ENCODE data around the gene KCNMA1. TPM values are rescaled to one million over a fixed set of nuclear protein-coding genes. Genes with fewer than 3 reads are reported as not detected.

KCNMA1 gene
- total and polyA plus RNA-seq, 9 of the 15 experiments (the other 6 are each of a cell fraction or from before 2014, with no cell fraction given), result 0.01 to 0.95 (median 0.15) TPM; not detected in 4

DNA sequence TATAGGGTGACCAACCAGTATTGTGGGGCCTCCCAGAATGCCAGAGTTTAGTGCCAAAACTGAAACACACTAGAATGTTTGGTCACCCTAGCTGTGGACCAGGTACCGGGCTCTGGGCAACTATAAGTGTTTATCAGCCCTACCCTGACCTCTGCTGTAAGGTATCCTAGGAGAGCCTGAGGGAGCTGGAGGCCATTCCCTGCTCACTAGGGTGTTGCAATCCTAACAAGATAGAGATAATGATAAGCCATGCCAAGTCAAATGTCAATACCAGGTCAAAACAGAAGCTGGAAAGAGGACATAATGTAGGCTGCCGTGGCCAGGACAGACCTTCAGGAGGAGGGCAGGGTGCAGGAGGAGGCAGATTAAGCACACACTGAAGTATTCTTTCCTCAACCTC lies 151.8 kb downstream of the KCNMA1 start:
- no TSS peak for BruUV-seq (replicated peaks)
- TF ChIP-seq CBX2 (IDR thresholded peaks at IDR 0.05; ENCODE audit: insufficient read depth, low read length, poor library complexity, severe bottlenecking), result no peak
- TF ChIP-seq FOXP4 (CRISPR knock-in tag; IDR thresholded peaks at IDR 0.05; ENCODE audit: borderline replicate concordance), result no peak
- no peak for TF ChIP-seq DIDO1 (tag; IDR thresholded peaks at IDR 0.05; ENCODE audit: low read depth)
- TF ChIP-seq PPARD (CRISPR knock-in tag; IDR thresholded peaks at IDR 0.05), result no peak
- CTCF ChIA-PET (ENCODE audit: low intra/inter-chr PET ratio), result no interaction called here

More for the DNA sequence above, 151.8 kb downstream of the KCNMA1 start:
- in situ Hi-C loops (cut with MboI), result no loop called here
- Histone ChIP-seq H4K20me1 (replicated peaks; ENCODE audit: control insufficient read depth, insufficient read depth, low read length) (peaks cover 5% of the 10 kb centered on the region; the same call in 1 of the 2 replicates), H3K27me3 (ENCODE audit: control insufficient read depth in 2 of 2, insufficient read depth in 2 of 2, low read length in 2 of 2) (peaks cover 2 to 13% of the 10 kb centered on the region in 2 experiments; a peak in 1 of 5 replicates), H3K36me3 (ENCODE audit: control insufficient read depth, insufficient read depth, low read length) (no peaks in the 10 kb centered on the region), H3K79me2 (ENCODE audit: control insufficient read depth, insufficient read depth, low read length) (no peaks in the 10 kb centered on the region), H3K4me2 (ENCODE audit: insufficient read depth, low read length) (no peak overlapping the region), H2AFZ (ENCODE audit: low read depth, low read length) (no peak overlapping the region), H3K9me1 (ENCODE audit: control insufficient read depth, insufficient read depth, low read length) (no peaks in the 10 kb centered on the region), H3K4me1 (replicated peaks in 1 of 2; ENCODE audit: control insufficient read depth in 2 of 2, insufficient read depth in 2 of 2, low read length in 2 of 2) (no peaks in the 10 kb centered on the region), H3K27ac (ENCODE audit: extremely low read depth, low read depth, low read length) (no peak overlapping the region), H3K9ac (ENCODE audit: insufficient read depth in 1 of 2, low read depth in 2 of 2, low read length in 2 of 2) (no peak overlapping the region), H3K4me3 (no peak overlapping the region), H3K9me3 (replicated peaks; ENCODE audit: control insufficient read depth, insufficient read depth, low read depth, low read length) (no peaks in the 10 kb centered on the region)
- DNase-seq (ENCODE audit: extremely low read depth in 1 of 4, low spot score in 3 of 4), result no peak
- WGBS (ENCODE audit: insufficient coverage, low coverage, missing lambda C conversion rate), result 0% methylated on average over 2 of the region's 2 CpGs
- POLR2A ChIA-PET, result interaction anchor here (0.8 to 1.1 kb wide), 2 partner anchors 16 to 40 kb away, joined by 4 read pairs; no protein-coding TSS in a partner anchor
- no peak for ATAC-seq
- no peak for FAIRE-seq
- intact Hi-C loops (cut with micrococcal nuclease), result no loop called here
